HG03060 (cell line): ENCODE measurements around the gene ZNF484.
"Not testable (repeated sequence)": the region's sequence is repeated elsewhere in the genome, so short reads cannot be mapped to it uniquely, and the experiment has no call there.

Source experiments
- ATAC-seq: cut with Tn5 transposase; IDR thresholded peaks from one replicate; pipeline ENCODE4 v1.9.1; 2021; ENCODE audit warnings: low read depth, moderate number of reproducible peaks; ENCODE audit not compliant: unreplicated experiment

Gene ZNF484

DNA sequence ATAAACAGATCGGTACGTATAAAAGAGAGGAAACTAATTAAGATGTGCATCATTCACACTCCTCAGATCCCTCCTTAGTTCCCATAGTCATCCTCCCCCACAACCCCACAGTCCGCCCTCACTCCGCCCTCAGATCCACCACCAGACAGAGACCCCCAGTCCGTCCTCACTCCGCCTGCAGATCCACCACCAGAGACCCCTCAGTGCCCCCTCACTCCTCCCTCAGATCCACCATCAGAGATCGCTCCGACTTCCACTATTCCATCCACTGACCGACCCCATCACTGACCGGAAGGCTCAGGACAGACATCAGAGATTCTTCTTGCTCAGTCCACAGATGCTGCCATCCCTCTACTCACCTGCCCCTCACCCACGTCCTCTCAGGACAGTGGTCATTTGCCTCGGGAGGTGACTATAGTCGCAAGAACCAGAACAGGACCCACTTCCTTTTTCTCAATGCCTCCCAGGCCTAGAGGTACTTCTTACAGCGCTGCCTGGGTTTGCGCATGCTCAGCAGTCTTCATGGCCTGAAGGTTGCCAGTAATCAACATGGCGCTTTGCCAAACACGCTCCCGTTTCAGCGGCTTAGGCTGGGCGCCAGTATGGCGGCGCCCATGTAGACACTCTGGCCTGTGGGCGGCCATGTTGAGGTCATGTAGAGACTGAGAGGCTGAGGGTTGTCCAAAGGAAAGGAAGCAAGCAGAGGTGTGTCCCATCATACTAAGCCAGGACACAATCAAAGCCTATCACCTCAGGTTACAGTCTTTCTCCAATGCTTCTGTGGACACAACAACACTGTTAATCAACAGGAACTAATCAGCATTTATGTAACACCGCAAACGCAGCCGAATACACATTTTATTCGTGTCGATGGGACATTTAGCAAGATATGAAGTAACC lies at the start of gene ZNF484:
TSS of gene ZNF484 (minus strand) at position 508 of the 900 bp plus-strand sequence. CDS start 3,009 bp downstream, outside the sequence.
- peak; percentile 82 for ATAC-seq

DNA sequence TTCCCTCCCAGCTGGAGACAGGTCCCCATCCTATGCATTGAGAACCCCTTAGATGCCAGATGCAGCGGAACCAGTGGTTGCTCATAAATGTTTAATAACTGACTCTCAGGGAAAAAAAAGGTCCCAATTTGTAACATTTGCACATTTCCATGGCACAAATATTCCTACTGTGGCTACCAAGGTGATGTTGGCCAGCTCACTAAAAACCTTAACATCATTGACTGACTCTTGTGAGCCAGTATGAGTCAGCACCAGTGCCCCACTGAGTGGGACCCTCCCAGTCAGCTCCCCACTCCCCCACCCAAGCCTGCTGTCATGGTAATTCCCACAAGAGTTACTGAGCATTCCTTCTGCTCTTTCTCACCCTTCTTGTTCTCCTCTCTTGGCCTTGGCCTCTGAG lies 42.6 kb upstream of the ZNF484 start:
- no peak for ATAC-seq

DNA sequence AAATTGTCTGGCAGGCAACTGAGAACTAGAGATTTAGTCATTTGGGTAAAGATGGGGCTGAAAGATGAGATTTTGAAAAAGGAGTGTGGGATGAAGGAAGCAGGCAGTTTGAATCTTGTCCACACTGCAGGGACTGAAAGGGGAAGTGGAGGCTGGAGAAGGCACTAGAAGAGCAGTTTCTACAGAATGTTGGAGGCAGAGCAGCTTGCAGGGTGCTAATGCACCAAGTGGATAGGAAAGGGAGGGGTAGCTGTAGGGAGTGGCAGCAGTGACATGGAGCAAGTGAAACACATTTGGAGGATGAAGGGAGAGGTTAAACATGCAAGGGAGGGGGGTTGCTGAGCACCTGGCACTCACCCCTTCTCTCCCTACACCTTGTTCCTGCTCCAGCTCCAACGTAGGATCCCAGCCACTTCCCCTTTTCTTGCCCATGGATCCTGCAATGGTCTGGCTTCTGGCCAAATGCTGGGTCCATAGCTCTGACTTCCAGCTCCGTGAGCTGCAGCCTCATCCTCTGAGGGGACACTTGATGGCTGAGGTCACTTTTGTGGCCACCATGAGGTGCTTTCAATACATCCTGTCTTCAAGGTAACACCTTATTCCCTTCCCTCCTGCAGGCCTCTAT lies 39.5 kb upstream of the ZNF484 start:
- no peak for ATAC-seq

DNA sequence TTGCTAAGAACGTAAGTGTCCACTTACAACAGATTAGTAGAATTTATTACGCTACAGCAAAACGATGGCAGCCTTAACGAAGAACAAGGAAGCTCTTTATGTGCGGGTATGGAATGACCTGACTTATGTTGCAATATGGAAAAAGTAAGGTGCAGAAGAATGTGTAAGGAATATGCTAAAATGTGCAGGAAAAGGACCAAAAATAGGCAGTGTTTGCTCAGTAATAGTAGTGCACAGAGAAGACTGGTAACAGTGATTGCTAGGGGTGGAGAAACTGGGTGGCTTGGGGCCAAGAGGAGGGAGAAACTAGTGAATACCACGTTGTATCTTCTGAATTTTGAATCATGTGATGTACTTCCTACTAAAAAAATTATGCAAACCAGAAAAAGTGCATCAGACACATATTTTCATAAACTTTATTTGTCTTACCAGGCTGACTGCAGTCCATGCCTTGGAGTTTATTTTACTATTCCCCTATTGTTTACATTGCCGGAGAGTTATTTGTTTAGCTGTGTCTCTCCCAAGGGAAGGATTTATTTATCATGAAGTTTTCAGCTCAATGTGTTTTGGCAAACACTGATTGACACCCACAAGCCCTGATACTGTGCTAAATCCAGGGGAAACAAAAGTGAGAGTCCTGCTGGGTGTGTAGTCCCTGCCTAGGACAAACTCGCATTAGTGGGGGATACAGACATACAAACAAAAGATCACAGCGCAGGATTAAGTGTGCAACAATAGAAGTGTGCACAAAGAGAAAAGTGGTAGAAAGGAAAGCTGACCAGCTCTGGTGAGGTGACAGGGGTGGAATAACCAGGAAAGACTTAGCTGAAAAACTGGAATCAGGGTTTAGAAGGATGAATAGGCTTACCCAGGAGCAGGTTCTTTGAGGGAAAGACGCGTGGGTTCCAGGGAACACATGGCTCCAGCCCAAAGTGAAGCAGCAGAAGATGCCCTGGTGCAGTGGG lies 34.0 kb upstream of the ZNF484 start:
- ATAC-seq: no peak

DNA sequence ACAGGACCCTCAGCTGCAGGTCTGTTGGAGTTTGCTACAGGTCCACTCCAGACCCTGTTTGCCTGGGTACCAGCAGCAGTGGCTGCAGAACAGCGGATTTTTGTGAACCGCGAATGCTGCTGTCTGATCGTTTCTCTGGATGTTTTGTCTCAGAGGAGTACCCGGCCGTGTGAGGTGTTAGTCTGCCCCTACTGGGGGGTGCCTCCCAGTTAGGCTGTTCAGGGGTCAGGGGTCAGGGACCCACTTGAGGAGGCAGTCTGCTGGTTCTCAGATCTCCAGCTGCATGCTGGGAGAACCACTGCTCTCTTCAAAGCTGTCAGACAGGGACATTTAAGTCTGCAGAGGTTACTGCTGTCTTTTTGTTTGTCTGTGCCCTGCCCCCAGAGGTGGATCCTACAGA lies 27.3 kb upstream of the ZNF484 start:
- ATAC-seq: not testable (repeated sequence)

DNA sequence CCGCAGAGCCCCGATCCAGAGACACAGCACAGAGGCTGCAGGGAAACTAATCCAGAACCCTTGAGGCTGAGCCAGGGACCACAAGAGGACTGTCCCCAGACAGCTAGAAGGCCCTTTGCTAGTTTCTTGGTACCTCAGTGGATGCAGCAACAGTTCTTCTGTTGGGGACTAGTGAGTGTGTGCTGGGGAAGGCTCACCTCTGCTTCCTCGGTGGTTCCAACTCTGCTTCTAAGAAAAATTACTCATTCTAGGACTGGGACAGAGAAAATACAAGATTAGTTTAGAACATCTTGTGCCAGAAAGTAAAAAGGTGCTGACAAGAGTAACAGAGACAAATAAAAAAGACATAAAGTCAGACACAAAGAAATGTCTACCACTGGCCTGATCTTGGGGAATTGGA lies 19.5 kb upstream of the ZNF484 start:
- ATAC-seq: no peak

DNA sequence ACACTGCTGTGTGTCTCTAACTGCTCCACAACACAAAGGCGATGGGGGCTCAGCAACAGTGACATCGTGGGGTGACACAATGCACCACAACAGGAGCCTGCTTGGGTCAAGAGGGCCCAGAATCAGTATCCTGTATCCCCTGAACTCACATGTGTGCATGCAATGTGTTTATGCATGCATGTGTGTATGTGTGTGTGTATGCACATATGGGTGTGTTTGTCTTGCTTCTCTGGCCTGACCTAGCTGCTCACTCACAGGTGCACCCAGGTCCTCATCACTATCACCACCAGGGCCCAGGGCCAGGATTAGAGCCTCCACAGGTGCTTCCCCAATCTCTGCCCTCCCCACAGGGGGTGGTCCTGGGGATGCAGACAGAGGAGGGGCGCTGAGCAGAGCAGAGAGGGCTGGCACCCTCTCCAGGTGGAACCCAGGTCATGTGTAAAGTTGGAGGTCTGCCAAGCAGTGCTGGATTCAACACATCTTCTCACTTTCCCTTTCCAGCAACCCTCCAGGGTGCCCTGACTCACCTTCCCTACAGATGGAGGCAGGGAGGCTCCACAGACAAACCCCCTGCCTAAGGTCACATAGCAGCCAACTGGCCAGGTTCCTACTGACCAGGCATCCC lies 18.1 kb upstream of the ZNF484 start:
- ATAC-seq: no peak

DNA sequence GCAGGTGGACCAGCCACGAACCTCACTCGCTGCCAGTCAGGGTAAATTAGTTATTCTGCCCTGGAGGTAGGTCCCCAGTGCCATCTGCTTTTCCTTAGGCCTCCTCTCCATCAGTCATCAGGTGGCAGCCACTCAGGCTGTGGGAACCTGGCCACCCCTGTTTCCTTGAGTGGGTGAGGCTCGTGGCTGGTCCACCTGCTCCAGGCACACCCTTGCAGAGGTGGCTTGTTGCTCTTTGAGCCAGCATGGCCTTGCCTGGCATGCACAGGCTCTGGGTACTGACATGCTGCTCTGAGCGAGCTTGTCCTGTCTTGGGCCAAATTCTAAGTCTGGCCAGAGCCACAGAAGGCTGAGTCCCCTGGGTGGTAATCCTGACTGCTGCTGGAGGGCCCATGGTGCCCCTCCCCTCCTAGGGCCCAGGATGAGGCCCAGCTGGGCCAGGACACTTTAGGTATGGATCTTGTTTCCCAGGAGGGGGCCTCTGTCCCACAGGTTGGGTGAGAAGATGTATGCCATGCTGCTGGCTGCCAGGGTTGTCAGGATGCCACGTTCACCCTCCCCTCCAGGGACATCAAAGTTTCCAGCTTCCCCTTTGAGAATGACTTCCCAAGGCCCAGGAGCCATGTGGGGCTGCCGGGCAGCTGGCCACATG lies 17.0 kb upstream of the ZNF484 start:
- no peak for ATAC-seq

DNA sequence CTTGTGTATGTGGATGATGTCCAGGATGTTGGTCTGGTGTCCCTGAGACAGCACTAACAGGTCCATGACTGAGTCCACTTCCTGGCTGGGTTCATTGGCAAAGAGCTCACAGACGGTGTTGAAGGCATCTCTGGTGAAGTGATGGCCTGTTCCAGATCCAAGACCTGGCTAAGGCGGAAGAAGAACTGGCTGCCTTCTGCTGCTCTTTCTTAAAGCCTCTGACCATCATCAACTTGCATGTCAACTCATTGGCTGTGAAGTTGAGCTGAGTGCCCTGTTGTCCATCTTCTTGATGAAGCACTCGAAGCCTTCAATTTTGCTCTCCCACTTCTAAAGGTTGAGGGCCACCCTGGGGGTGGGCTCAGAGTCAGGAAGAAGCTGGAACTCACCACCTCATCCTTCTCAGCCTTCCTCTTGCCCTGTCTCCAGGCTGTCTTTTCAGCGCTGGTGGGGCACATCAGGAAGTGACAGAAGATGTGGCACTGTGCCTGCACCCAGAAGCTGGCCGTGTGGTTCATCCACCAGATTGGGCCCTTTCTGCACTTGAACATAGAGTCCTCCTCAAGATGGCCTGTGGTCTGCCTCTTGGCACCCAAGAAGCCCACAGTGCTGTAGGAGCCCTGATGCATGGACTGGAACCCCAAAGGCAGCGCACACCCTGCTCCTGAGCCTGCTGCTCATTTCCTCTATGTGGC lies 16.2 kb upstream of the ZNF484 start:
- ATAC-seq: not testable (repeated sequence)

DNA sequence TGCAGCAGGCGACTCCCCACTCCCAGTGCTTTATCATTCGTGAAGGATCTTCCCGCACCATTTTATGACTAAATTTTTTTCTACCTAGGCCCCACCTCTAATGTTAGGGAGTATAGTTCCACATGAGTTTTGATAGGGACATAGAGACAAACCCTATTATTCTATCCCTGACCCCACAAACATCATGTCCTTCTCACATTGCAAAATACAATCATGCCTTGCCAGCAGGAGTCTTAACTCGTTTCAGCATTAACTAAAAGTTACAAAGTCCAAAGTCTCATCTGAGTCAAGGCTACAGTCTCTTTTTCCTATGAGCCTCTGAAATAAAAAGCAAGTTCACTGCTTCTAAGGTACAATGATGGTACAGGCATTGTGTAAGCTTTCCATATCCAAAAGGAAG lies 14.4 kb upstream of the ZNF484 start:
- ATAC-seq: not testable (repeated sequence)

DNA sequence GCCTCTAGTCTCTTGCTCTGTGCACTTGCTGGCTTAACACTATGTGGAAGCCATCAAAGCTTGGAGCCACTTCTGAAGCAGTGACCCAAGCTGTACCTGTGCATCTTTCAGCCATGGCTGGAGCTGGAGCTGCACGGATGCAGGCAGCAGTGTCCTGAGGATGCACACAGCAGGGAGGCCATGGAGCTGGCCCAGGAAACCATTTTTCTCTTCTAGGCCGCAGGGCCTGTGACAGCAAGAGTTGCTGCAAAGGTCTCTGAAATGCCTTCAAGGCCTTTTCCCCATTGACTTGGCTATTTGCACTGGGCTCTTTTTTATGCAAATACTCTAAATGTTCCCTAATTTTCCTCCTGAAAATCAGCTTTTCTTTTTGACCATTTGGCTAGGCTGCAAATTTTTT lies 12.9 kb upstream of the ZNF484 start:
- ATAC-seq: no peak

DNA sequence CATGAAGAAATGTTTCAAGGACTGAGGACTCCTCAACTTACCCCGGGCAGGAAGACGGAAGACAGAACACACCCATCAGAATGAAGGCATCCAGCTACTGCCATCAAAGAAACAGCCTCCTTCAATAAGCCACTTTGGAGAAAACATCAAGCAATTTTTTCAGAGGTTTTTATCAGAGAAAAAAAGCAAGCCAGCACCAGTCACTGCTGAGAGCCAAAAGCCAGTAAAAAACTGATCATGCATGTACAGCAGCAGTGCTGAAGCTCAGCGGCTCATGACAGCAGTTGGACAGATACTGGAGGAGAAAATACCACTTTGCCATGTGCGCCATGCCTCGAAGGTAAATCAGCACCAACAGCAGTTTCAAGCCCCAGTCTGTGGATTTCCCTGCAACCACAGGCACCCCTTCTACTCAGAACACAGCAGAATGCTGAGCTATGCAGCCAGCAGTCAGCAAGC lies 10.1 kb upstream of the ZNF484 start:
- ATAC-seq: no peak

DNA sequence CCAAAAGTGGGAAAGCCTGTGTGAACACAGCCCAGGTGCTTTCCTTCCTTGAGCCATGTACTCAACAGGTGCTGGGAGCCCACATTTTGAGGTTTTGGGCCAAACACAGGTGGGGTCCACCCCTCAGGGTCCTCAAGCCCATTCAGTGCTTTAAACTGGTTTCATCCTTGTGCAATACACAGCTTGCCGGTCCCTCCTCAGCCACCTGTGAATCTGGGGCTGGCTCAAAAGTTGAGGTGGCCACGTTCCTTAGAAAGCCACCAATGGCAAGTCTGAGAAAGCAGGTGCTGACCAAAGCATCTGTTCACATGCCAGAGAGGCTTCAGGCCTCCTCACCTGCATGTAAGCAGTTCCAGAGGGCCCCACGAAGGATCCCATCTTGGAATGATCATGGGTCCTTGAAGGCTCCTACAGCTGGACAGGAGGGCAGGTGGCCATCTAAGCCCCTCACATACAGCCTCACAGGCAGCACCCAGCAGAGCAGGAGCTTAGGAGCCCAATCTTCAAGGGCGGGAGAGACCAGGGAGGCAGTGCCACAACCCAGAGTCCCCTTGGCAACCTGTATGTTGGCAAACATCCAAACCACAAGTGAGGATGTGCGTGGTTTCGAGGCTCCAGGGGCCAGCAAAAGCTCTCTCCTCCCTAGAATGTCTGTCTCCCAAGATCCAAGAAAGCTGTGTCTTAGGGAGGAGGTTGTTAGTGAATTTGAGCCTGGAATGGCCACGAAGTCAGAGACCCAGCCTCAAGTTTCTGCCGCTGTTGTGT lies 9.2 kb upstream of the ZNF484 start:
- ATAC-seq: not testable (repeated sequence)

DNA sequence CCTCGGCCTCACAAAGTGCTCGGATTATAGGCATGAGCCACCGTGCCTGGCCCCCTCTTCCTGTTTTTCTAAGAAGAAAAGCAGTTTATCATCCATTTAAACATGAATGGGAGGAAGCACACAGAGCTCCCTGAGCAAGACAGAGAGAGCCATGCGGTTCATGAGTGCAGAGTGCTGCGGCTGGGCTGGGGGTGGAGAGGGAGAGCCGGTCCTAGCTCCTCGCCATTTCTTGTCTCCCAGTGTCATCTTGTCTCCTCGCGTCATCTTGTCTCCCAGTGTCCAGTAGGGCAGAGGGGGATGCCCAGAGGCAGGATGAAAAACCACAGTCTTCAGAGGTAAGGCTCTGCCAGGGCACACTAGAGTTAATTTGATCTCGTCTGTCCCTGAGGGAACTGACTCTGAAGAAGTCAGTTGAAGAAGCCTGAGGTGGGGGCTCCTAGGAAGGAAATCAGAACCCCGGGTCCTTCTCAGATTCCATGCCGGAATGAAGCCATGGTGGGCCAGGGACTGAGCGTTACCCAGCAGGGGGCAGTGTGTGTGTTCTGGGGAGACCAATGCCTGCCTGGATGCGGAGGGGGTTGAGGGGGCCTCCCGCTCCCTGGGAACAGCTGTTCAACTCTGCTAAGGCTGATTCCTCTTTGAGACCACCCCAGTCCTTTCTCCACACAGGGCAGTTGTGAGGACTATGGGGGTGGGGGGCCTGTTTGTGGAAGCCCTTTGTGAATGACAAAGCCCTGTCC lies 6.0 kb upstream of the ZNF484 start:
- not testable (repeated sequence) for ATAC-seq

DNA sequence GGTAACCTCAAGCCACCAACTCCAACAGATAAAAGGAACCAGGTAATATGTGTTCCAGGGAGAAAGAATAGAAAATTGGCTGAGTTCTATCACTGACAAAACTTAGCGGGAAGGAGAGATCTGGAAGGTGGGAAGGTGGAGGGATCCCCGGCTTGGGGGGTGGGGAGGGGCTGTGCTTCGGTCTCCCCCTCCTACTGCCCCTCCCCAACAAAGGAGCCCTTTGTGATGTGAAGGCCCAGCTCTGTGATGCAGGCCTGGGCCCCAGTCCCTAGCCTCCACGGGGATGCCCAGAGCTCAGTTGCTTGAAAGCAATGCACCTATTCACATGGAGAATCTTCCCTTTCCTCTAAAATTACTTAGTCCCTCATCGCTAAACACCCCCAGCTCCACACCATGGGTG lies 4.4 kb upstream of the ZNF484 start:
- ATAC-seq: no peak

DNA sequence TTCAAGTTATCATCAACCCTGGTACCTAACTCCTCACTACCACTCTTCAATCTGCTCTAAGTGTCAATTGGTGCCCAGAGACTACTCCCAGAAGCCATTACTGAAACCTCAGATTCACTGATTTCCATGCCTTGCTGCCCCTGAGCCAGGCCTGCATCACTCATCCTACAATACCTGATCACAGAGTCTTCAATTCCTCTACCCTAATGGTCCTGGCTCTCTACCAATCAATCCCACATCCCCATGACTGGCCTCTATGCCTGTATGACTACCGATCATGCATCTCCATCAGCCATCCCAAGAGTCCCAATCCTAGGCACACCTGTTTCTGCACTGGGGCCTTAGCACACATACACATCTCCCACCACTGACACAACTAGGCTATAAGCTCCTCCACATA lies 2.5 kb downstream of the ZNF484 start:
- no peak for ATAC-seq

DNA sequence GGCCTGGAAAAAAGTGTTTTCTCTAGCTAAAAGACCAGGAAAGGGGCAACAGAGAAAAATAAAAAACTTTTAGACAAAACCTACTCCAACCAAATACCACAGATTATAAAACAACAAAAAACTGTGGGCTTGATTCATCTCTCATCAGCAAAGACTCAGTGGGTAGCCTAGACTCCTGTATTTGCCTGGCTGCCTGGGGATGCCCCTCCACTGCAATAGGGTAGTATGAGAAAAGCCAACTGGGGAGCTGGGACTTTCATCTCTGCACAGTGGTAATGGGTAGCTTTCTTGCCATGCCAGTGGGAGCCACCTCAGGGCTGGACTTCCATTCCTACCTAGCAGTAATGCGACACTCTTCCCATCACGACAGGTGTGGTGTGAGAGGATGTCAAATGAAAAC lies 7.5 kb downstream of the ZNF484 start:
- no peak for ATAC-seq

DNA sequence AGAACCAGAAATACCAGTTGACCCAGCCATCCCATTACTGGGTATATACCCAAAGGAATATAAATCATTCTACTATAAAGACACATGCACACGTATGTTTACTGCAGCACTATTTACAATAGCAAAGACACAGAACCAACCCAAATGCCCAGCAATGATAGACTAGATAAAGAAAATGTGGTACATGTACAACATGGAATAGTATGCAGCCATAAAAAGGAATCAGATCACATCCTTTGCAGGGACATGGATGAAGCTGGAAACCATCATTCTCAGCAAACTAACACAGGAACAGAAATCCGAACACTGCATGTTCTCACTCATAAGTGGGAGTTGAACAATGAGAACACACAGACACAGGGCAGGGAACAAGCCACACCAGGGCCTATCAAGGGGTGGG lies 11.2 kb downstream of the ZNF484 start:
- not testable (repeated sequence) for ATAC-seq
